GM19023 (cell line): ENCODE measurements around the gene HPRT1.

Source experiments
- ATAC-seq: cut with Tn5 transposase; IDR thresholded peaks from one replicate; pipeline ENCODE4 v1.9.1; 2021; ENCODE audit warnings: mild to moderate bottlenecking, moderate library complexity; ENCODE audit not compliant: unreplicated experiment

Gene HPRT1

DNA sequence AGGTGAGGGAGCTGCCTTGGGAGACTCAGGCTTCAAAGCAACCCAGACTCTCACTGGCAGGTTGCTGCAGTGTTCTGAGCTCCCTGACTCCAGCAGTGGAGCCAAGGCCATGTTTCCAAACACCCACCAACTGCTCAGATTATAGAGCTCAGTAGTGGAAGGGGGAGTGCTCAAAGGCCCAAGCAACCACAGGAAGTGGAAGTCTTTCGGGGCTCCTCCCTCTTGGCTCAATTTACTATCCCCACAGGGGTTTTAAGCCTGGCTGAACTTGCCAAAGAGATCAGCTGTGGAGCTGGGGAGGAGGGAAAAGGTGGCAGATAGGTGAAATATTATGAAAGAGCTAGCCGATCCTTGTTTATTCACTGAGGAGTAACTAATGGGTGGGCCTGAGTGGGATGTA is 82.5 kb downstream of the HPRT1 start:
- ATAC-seq, result peak; percentile 52

DNA sequence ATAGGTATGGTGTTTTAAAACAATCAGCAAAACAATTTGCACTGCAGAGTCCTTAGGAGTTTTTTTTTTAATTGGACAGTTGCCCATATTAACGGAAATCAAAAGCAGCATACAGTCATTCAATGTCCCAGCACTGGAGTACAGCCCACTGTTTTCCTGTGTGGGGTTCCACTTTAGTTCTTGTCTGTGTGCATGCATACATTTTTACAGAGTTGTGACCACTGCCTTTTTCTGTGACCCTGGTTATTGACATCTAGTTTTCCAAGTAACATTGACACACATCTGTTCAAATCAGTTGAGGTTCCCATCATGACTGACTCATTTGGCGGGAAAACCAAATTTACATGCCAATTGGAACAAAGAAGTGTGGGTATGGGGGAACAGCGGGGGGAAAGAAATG is 83.3 kb downstream of the HPRT1 start:
- no peak for ATAC-seq

DNA sequence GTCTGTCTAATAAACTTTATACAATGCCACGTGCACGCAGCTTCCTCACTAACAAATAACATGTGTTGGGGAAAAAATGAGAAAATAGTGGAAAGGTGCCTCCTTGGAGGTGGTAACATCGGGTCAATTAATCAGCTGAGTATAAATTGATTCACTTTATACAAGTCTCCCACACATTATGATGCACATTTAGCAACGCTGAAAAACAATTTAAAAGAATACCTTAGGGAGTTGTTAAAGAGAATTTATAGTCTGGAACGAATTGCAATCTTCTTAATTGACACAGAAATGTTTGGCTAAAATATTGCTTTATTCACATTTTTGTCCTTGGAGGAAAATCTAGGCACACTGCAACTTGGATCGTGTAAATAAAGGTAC is 84.2 kb downstream of the HPRT1 start:
- no peak for ATAC-seq

DNA sequence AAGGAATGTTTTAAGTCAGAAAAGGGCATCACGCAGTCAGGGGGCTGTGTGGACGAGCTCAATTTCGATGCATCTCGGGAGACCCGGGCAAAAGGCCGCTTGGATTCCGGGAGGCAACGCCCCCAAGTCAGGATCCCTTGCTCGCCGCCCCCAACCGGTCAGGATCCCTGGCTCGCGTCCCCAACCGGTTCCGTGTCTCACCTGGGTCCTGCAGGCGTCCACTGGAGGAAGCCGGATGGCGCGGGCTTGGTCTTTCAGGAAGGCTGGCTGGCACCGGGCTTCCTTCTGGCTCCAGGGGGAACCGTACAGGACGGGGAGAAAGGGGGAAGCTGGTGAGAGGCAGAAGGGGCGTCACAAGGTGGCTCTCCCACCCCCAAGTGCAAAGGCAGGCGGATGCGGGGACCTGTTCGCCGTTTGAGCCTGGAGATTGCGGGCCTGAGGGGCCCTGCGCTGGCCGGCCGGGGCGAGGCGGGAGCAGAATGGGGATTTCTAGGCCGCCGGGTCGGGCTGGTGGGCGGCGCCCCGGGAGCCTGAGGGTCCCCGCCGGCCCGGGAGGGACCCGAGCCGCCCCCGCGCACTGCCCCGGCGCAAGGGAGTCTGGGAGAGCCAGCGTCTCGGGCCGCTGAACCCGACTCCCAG is 84.7 kb downstream of the HPRT1 start:
- ATAC-seq, result no peak

DNA sequence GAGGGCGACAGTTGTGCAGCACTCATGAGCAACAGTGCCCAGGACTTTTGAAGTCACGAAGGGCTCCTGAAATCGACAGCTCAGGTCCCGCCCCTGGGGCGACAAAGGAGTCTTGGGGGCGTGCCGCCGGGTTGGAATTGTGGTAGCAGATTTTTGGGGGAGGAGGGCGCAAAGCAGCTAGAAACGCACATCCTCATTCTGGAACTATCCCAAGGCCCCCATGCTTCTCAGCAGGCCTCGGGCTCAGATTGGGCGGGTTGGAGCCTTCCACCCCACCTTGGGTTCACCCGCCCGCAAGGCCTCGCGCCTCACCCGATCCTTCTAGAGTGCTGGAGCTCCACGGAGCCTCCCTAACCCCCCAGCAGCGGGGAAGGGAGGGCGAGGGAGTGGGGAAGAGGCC is 85.5 kb downstream of the HPRT1 start:
- no peak for ATAC-seq

DNA sequence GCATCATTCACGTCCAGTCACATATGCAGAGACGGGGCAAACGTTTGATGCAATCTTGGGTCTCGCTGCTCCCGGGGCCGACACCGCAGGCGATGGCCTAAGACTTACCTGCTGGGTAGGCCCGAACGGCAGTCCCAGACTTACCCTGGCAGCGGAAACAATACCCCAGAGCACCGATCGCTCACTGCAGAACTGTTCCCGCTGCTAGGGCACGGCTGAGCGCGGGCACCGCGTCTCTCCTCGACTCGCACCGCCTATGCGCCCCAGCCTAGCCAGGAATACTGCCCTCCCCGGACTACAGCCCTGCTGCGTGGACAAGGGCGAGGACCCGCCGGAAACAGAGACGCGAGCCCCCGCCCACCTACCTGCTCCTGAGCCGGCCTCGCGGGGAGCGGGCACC is 86.2 kb downstream of the HPRT1 start:
- ATAC-seq, result no peak

DNA sequence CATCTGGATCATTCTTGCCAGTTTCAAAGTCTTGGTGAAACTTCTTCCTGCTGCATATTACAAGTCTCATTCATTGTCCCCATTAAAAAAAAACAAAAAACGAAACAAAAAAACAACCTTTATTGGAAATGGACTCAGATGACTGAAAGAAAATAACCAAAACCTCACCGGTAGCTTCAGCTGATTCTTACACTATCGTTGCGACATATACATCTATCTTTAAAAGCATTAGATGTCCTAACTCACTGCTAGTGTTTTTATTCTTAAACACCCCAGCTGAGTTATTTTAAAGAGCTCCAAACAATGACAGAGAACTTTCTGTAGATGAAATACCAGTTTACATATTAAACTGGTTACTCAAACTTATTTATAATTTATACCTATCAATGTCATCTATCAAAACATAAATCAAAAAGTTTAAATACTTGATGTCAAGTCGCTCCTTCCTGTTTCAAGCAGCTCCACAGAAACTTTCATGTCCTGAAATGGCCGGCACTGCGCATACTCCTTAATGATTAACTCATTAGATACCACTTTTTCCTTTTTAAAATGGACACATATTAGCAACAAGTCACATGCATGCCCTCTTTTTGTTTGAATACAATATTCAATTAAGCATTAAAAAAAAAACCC is 87.2 kb downstream of the HPRT1 start:
- no peak for ATAC-seq

DNA sequence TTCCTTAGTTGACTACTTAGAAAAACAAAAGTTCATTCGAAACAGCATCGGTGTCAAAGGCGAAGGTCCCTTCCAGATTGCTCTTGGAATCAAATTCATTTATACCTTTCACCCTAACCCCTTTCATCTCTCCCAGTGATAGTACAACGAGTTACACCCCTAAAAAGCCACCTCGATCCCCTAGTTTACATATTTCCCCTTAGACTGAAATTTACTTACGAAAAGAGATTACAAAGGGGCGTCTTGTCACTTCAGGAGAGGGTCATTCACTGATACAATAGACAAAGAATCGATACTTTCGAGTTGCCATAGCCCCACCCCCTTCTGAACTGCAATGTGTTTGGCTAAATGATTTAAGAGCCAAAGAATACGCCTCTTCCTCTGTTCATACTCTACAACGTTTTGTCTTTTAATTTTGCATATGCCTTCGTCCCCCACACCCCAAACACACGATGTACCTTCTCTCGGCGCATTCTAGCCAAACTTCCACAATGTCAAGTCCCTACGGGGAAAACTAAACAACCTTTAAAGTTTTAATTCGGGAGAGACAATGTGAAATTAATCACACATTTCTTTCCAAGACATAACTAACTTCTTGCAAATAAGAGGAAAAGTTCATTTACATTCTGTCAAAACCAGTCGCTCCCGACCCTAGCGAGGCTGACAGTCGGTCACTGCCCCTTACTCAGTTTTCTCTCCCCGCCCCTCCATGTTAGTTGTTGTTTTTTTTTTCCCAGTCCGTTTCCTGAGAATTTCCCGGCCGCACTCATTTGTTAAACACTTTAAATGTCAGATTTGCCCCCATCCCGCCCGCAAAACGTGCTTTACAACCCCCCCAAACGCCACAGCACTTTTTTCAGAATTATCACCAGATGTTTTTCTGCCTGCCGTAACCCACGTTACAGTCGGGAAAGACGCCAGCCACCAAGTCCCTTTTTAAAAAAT is 88.6 kb downstream of the HPRT1 start:
- ATAC-seq, result no peak
